Measurements from ENCODE around the gene SH3D21. TPM values are rescaled to one million over a fixed set of nuclear protein-coding genes. Genes with fewer than 3 reads are reported as not detected.

SH3D21 gene
- total and polyA plus RNA-seq, 2 of the 8 experiments (the other 6 are each of a cell fraction or from before 2014, with no cell fraction given), result 3.4 to 8.6 TPM

GRCh38 chr1:36346741-36347370 lies 40.7 kb downstream of the SH3D21 start (continued):
- TF ChIP-seq RAD21 (IDR thresholded peaks at IDR 0.05 in 1 of 2, conservative IDR thresholded peaks at IDR 0.05 in 1 of 2; ENCODE audit: low read depth in 2 of 2, low read length in 2 of 2) (no peak), SP4 (IDR thresholded peaks at IDR 0.05; ENCODE audit: low read length) (no peak), TCF12 (IDR thresholded peaks at IDR 0.05; ENCODE audit: low read depth, low read length) (no peak), ZNF274 (IDR thresholded peaks at IDR 0.05; ENCODE audit: borderline replicate concordance, extremely low read depth, low read length) (no peak)
